KBM-7 (cell line): ENCODE results near the gene ATIC.

Experiments used
- DNase-seq: peaks from one replicate; pipeline ENCODE4 v3.0.0-alpha.2; 2015
- in situ Hi-C: fragments of 300-500 bp; cut with MboI; formaldehyde crosslinking; loops from 2 replicates; pipeline ENCODE4 v1.14.3; 2020; ENCODE audit warnings: low sequenced_read_pairs, low pct_unique_long_range_greater_than_20kb, mixed read lengths

Gene ATIC

DNA sequence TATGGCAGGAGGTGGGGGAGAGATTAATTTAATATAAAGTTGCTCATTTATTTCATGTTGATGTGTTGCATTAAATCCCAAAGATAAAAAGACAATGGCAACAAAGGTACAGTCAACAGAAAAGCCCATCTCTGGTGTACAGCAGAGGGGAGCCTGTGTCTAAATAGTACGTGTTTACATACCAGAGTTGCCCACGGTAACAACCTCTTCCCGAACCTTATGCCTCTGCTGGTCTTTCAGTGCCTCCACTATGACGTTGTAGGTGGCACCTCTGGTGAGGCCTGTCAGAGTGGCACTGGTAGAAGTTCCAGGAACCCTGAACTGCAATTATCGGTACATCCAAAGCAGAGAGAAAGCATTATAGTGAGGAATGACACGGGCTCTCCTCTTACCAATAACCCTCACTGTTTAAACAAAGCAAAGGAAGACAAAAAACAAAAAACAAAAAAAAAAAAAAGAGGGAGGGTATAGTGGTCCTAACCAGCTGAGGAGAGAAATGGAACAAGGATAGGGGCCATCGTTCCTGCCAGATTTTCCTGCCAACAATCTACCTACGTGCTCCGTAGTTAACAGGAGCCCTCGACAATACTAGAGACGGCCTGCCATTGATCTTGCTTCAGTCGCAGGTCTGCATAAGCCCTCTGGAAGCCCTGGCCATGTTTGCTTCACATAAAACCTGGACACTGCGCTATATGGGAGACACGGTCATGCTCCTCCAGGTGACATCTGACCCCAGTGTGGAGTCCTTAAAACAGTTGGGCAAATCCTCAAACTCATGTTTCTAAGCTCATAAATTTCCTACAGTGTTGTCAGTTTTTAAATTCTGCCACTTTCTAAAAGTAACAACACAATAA lies 58.5 kb downstream of the ATIC start:
- in situ Hi-C loops = no loop called here
- DNase-seq = no peak

DNA sequence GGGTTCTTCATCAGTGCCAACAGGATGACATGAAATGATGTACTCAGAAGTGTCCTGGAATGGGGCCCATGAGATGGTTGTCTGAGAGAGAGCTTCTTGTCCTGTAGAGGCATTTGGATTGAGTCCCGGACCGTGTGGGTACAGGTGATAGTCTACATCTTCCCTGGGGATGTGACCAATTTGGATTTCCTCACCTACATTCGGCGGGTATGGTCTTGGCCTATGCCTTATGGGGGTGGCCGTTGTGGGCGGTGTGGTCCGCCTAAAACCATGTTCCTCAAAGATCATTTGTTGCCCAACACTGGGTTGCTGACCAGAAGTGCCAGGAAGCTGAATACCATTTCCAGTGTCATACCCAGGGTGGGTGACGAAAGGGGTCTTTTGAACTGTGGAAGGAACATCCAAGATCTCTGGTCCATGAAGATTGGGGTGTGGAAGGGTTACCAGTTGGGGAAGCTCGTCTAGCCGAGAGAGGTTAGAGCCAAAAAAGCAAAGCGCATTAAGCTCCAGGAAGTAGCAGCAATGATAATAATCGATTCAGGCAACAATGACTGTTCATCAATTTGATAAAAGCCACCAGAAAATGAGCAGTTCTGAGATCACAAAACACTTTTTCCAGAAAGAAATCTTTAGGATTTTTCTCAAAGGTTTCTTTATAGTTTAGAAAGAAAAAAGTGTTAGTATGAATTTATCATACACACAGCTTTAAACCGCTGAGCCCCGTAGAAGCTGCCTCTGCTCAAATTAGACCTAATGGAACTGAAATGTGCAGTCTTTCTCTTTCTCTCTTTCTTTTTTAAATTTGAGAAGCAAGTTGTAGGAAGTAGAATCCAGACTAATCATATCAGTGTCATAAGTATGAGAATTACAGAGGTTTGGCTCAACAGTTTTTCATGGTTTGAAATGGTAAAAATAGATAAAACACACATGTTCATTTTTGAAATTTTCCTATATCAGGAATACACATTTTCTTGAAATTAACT lies 60.3 kb downstream of the ATIC start:
- DNase-seq = no peak
- in situ Hi-C loops = no loop called here

DNA sequence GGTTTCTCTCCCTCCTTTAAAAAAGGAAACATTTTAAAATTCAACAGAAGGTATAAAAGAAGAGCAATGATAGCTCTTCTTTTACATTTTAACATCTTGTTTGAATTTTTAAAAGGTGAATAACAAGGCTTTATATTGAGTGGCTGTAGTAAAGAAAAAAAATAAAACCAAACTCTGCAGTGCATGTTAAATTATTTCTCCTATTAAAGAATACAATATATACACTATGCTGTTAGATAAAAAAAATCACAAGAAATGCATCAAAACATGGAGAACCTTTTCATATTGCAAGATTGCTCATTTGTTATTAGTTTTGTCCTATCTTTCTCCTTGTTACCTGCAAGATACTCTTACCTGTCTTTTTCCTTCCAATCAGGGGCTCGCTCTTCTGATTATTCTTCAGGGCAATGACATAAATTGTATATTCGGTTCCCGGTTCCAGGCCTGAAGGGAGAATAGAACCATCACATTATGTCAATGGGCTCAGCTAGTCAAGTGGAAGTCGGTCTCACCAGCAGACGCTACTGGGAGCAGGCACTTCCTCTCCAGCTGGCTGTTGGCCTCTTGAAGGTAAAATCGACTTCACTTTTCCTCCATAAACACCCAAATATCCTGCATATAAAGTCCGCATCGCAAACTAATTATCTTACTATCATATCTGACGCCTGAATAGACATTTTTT lies 61.2 kb downstream of the ATIC start:
- in situ Hi-C loops = no loop called here
- no peak for DNase-seq

DNA sequence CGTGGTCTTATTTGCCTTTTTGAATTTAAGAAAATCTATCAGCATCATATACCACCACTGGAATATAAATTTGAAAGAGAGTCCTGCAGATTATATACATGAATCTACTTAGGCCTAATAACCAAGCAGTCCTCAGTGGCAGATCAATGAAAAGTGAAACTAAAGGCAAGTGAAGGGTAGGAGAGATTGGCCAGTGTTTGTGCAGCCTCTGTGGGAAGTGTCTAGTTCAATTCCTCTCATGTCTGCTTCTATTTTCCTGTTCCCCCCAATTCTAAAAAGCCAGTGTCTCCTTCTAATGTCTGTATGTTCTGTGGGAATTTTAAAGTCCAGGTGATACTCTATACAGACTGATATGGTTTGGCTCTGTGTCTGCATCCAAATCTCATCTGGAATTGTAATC lies 62.1 kb downstream of the ATIC start:
- no peak for DNase-seq
- in situ Hi-C loops = no loop called here

DNA sequence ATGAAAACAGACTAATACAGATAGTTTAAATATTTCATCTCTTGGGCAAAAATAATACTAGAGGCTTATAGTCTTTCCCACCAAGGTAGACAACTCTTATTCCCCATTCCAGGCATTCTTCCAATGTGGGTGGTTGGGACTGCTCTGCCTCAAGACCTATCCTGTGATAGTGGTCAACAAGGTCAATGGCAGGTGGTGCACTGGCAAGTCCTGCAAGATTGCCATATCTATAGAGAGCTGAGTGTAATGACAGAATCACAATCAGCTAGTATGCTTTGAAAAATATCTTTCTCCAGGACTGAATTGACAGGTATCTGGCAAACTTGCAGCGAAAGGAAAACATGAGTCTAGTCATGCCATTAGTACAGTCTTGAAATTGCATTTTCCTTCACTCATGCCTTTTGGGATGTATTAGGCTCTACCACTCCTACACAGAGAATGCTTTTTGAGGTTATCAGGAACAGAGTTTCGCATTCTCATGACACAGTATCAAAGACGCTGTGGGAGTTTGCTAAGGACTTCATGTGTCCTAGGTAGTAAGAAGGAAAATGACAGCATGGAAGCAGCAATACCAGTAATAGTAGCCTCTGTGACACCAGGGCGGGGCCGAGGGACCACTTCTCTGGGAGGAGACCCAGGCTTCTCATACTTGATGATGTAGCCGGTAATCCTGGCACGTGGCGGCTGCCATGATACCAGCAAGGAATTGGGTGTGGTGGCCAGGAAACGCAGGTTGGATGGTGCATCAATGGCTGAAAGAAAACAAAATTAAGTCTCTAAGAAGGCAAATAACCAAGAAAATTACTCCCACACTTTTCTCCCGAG lies 63.0 kb downstream of the ATIC start:
- no peak for DNase-seq
- in situ Hi-C loops = no loop called here

DNA sequence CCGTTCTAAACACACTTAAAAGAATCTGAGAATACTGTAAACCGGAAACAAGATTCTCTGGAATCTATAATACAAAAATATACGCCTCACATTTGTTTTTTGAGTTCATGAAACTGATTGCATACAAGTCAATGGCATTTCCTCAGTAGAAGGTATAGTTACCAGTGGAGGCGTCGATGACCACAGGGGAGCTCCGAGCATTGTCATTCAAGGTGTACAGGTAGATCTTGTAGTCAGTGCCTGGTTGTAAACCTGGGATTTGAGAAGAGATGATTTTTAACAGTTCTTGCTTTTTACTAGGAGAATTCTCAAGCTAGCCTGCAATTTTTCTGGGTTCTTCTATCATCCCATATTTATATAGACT lies 63.6 kb downstream of the ATIC start:
- in situ Hi-C loops = no loop called here

DNA sequence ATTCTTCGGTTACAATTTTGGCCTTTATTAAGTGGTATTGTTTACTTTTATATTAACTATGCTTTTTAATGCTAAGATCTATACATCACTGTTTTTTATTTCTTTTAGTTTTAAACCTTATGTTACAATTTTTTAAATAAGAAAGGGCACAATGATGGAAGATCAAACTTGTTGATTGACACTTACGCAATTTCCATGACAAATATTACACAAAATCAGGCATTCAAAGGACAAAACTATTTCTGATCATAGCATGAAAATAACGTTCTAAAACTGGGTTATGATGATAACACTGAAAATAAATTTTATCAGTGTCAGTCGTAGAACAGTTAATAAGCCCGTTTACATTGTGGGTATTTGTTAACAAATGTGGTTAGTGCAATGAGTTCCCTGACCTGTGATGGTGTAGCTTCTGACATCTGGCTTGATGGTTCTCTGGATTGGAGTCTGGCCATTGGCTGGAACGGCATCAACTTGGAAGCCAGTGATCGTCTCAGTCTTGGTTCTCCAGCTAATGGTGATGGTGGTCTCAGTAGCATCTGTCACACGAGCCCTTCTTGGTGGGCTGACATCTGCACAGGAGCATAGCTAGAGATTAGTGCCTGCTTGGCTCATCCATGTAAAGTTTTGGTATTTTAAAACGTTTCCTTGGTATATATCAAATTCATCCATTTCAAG lies 64.4 kb downstream of the ATIC start:
- no peak for DNase-seq
- in situ Hi-C loops = no loop called here

More for the DNA sequence above, 63.6 kb downstream of the ATIC start:
- no peak for DNase-seq

DNA sequence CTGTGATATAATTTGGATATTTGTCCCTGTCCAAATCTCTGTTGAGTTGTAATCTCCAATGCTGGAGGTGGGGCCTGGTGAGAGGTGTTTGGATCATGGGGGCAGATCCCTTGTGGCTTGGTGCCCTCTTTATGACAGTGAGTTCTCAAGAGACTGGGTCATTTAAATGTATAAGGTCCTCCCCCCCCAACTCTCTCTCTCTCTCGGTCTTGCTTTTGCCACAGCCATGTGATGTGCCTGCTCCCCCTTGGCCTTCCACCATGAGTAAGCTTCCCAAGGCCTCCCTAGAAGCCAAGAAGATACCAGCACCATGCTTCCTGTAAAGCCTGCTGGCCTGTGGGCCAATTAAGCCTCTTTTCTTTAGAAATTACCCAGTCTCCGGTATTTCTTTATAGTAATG lies 65.4 kb downstream of the ATIC start:
- DNase-seq = no peak
- in situ Hi-C loops = no loop called here

DNA sequence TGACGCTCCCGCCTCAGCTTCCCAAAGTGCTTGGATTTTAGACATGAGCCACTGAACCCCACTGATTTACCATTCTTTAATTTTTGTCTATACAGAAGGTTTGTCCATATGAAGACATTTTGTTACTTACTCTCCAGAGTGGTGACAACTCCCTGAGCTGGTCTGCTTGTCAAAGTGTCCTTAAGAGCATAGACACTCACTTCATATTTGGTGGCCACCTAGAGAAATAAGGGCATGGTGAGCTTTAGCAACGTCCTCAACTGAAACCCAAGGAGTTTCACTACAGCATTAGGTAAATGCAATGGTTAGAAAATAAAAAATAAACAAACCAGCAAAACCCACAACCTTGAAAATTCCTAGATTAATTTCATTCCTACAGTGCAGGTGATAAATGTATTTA lies 66.2 kb downstream of the ATIC start:
- in situ Hi-C loops = no loop called here
- no peak for DNase-seq

DNA sequence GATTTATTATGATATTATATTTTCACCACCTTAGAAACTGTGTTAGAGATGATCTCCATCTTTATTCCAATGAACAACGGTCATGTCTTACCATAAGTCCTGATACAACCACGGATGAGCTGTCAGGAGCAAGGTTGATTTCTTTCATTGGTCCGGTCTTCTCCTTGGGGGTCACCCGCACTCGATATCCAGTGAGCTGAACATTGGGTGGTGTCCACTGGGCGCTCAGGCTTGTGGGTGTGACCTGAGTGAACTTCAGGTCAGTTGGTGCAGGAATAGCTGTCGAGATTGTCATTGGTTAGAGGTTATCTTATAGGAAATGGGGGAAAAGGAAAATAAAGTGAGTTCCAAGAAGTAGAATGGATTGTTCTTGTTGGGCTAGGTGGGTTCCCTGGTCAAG lies 67.2 kb downstream of the ATIC start:
- in situ Hi-C loops = no loop called here

DNA sequence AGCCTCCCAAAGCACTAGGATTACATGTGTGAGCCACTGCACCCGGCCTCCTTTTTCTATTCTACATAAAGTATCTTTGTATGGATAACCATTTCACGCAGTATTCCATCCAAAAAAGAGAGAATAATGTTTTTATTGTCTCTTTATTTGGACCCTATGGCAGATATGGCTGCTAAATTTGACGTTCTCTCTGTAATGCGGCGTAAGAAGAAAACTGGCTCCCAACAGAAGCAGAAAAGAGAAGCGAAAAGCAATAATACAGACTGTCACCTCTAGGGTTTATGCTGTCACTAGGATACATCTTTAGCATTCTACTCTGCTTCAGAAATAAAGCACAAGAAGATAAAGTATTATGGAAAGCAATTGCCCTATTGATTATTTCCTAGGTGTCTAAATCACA lies 68.1 kb downstream of the ATIC start:
- DNase-seq = no peak
- in situ Hi-C loops = no loop called here

More for the DNA sequence above, 67.2 kb downstream of the ATIC start:
- no peak for DNase-seq

DNA sequence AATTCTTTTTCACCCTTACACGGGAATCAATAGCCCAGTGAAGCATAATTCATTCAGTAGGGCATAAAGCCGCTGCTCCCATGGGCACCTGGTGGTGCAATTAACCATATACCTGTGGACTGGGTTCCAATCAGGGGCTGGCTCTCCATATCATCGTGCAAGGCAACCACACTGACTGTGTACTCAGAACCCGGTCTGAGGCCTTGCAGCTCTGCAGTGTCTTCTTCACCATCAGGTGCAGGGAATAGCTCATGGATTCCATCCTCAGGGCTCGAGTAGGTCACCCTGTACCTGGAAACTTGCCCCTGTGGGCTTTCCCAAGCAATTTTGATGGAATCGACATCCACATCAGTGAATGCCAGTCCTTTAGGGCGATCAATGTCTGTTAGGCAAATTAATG lies 68.8 kb downstream of the ATIC start:
- no peak for DNase-seq
- in situ Hi-C loops = no loop called here

DNA sequence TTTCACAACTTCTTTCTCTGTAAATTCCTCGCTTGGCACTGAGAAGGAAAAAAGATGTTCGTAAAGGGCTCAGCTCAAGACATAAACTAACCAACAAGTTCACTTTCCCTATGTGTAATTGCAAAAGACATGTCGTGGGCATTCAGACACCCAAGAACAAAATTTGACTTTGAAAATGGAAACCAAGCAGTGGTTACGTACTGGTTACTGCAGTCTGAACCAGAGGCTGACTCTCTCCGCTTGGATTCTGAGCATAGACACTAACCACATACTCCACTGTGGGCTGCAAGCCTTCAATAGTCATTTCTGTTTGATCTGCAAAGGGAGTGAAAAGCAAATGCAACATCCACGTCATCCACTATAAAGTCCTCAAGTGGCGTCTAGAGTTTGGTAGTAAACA lies 70.2 kb downstream of the ATIC start:
- in situ Hi-C loops = no loop called here
- DNase-seq = no peak

DNA sequence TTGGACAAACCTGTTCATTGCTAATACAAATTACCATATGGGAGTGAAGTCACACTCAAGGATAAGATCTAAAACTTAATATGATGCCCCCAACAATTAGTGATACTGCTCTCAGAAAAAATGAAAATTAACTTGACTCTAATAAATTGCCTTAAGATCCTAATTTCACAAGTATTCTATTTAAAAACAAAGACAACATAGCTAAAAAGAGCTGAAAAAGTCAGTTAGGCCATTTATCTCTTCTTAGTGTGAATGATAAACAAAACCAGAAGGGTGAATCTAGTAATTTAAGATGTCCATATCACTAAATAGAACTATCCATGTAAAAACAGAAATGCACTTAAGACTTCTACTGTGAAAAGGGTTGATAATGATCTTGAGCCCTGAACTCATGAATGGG lies 70.6 kb downstream of the ATIC start:
- DNase-seq = no peak
- in situ Hi-C loops = no loop called here

DNA sequence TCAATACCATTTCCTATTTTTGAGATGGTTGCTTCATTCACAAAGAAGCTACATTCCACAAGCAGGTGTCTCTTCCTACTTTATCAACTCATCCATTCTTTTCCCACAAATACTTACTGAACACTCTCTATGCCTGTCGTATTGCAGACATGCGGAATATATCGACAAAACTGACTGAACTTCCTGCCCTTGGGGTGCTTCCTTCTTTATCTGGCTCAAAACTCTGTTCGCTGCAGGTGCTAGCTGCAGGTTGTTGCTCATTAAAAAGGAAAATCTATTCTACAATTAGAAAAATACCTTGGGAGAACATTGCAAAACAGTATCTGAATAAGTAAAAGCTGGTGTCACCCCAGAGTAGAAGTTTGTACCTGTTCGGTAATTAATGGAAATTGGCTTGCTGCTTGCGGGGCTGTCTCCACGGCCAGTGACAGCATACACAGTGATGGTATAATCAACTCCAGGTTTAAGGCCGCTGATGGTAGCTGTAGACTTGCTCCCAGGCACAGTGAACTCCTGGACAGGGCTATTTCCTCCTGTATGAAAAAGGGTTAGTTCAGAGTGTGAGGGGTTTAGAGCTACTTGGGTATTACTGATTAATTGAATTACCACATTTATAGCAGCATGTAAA lies 71.9 kb downstream of the ATIC start:
- no peak for DNase-seq
- in situ Hi-C loops = no loop called here

DNA sequence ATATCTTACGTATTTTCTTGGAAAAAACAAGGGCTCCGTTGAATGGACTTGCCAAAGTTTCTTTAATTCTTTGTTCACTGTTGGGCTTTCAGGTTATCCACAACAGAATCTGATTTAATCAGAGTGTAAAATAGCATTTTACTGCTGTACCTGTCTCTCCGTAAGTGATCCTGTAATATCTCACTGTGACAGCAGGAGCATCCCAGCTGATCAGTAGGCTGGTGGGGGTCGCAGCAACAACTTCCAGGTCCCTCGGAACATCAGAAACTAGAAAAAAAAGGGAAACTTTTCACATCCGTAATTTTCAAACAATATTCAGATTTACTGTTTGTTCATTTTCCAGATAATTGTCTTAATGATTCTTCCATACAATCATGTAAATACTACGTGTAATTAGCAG lies 72.9 kb downstream of the ATIC start:
- no peak for DNase-seq
- in situ Hi-C loops = no loop called here

DNA sequence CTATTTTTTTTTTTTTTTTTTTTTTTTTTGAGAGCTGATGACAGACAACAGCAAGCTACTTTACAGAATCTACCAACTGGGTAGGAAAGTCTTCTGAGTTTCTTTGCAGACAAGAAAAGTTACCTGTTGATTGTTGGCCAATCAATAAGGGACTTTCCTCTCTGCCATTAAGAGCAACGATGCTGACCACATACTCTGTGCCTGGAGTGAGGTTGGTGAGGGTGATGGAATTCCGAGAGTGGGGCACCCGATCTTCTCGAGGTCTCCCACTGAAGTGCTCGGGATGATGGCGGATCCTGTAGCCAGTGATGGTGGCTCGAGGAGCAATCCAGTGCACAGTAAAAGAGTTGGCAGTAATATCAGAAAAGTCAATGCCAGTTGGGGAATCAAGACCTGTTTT lies 74.7 kb downstream of the ATIC start:
- in situ Hi-C loops = no loop called here
- no peak for DNase-seq
